WTC11 (cell line): Measurements from ENCODE around the gene PRM3. TPM values are rescaled to one million over a fixed set of nuclear protein-coding genes. Genes with fewer than 3 reads are reported as not detected.
A peak's percentile ranks its signal among the peaks of the same experiment; 100 is the strongest.

ENCODE experiments used
- ATAC-seq: fragments of 200-7000 bp; cut with Tn5 transposase; 2 replicates; pipeline ENCODE4 v1.10.0; 2021; ENCODE audit warnings: mild to moderate bottlenecking, moderate library complexity
- CTCF ChIA-PET: fragments of 300-600 bp; sonication (Branson Sonifier 250); formaldehyde crosslinking; loops from one replicate; lab custom pipeline; 2021; ENCODE audit warnings: antibody characterized with exemption; lab: Charles Lee
- POLR2A ChIA-PET: fragments of 350-600 bp; sonication (Branson Sonifier 250); formaldehyde crosslinking; loops from one replicate; lab custom pipeline; 2021; ENCODE audit warnings: antibody characterized with exemption; lab: Charles Lee
- DNase-seq: peaks from one replicate; pipeline ENCODE4 v3.0.0; 2021; ENCODE audit warnings: low spot score
- H3K27ac Mint-ChIP-seq: 2 replicates; pipeline ENCODE4 v1.8.0; 2021; ENCODE audit warnings: mixed read lengths
- H3K27me3 Mint-ChIP-seq: 2 replicates; pipeline ENCODE4 v1.8.0; 2021; ENCODE audit warnings: low read depth, mild to moderate bottlenecking, moderate library complexity, mixed read lengths
- H3K36me3 Mint-ChIP-seq: 2 replicates; pipeline ENCODE4 v1.8.0; 2021; ENCODE audit warnings: mixed read lengths
- H3K4me1 Mint-ChIP-seq: 2 replicates; pipeline ENCODE4 v1.8.0; 2022; ENCODE audit warnings: mixed read lengths
- H3K4me3 Mint-ChIP-seq: 2 replicates; pipeline ENCODE4 v1.8.0; 2021; ENCODE audit warnings: mild to moderate bottlenecking, moderate library complexity, mixed read lengths
- H3K9me3 Mint-ChIP-seq: 2 replicates; pipeline ENCODE4 v1.8.0; 2021; ENCODE audit warnings: mixed read lengths
- CTCF ChIP-seq: fragments of 200-600 bp; IDR thresholded peaks from 2 replicates; pipeline ENCODE4 v1.8.0; 2022; ENCODE audit warnings: antibody characterized with exemption
- EMX1 ChIP-seq: fragments of 250-450 bp; sonication (Bioruptor Pico); IDR thresholded peaks from 2 replicates; pipeline ENCODE4 v1.8.0; 2021; ENCODE audit warnings: mild to moderate bottlenecking
- ESRRA ChIP-seq: sonication (generic); formaldehyde crosslinking; IDR thresholded peaks from 2 replicates; pipeline ENCODE4 v1.8.1; 2022; ENCODE audit warnings: mild to moderate bottlenecking, missing genetic modification reagents, borderline replicate concordance
- FOXP1 ChIP-seq: sonication (generic); formaldehyde crosslinking; IDR thresholded peaks from 2 replicates; pipeline ENCODE4 v1.8.0; 2022; ENCODE audit warnings: missing genetic modification reagents, mild to moderate bottlenecking, moderate library complexity, borderline replicate concordance
- GABPB1 ChIP-seq: sonication (generic); formaldehyde crosslinking; IDR thresholded peaks from 2 replicates; pipeline ENCODE4 v1.8.1; 2023; ENCODE audit warnings: mild to moderate bottlenecking, missing genetic modification reagents
- JUN ChIP-seq: sonication (generic); formaldehyde crosslinking; IDR thresholded peaks from 2 replicates; pipeline ENCODE4 v1.8.0; 2023; ENCODE audit warnings: mild to moderate bottlenecking, missing genetic modification reagents
- KAT7 ChIP-seq: sonication (generic); formaldehyde crosslinking; IDR thresholded peaks from 2 replicates; pipeline ENCODE4 v1.8.1; 2023; ENCODE audit warnings: missing genetic modification reagents, mild to moderate bottlenecking, borderline replicate concordance
- MXD4 ChIP-seq: fragments of 250-450 bp; sonication (Bioruptor Pico); IDR thresholded peaks from 2 replicates; pipeline ENCODE4 v1.8.0; 2021; ENCODE audit warnings: mild to moderate bottlenecking, moderate library complexity, borderline replicate concordance
- MYBL2 ChIP-seq: sonication (generic); formaldehyde crosslinking; IDR thresholded peaks from 2 replicates; pipeline ENCODE4 v1.8.1; 2023; ENCODE audit warnings: mild to moderate bottlenecking, moderate library complexity, missing genetic modification reagents
- NFE2L1 ChIP-seq: sonication (generic); formaldehyde crosslinking; IDR thresholded peaks from 2 replicates; pipeline ENCODE4 v1.8.1; 2023; ENCODE audit warnings: missing genetic modification reagents
- PRRX2 ChIP-seq: fragments of 250-450 bp; sonication (Bioruptor Pico); IDR thresholded peaks from 2 replicates; pipeline ENCODE4 v1.8.0; 2021; ENCODE audit warnings: mild to moderate bottlenecking
- SMAD4 ChIP-seq: sonication (generic); formaldehyde crosslinking; IDR thresholded peaks from 2 replicates; pipeline ENCODE4 v1.8.0; 2022; ENCODE audit warnings: mild to moderate bottlenecking, missing genetic modification reagents
- SOX15 ChIP-seq: fragments of 250-450 bp; sonication (Bioruptor Pico); IDR thresholded peaks from 2 replicates; pipeline ENCODE4 v1.9.0; 2021; ENCODE audit warnings: mild to moderate bottlenecking
- STAT6 ChIP-seq: sonication (generic); formaldehyde crosslinking; conservative IDR thresholded peaks from 2 replicates; pipeline ENCODE4 v1.8.1; 2023; ENCODE audit warnings: mild to moderate bottlenecking, low read depth, missing genetic modification reagents, moderate library complexity
- TEAD1 ChIP-seq: sonication (generic); formaldehyde crosslinking; IDR thresholded peaks from 2 replicates; pipeline ENCODE4 v1.8.0; 2022; ENCODE audit warnings: mild to moderate bottlenecking, missing genetic modification reagents
- ZBTB21 ChIP-seq: sonication (generic); formaldehyde crosslinking; IDR thresholded peaks from 2 replicates; pipeline ENCODE4 v1.8.1; 2023; ENCODE audit warnings: mild to moderate bottlenecking, missing genetic modification reagents, borderline replicate concordance
- ZBTB43 ChIP-seq: sonication (generic); formaldehyde crosslinking; IDR thresholded peaks from 2 replicates; pipeline ENCODE4 v1.8.1; 2023; ENCODE audit warnings: mild to moderate bottlenecking, missing genetic modification reagents
- ZNF219 ChIP-seq: sonication (generic); formaldehyde crosslinking; IDR thresholded peaks from 2 replicates; pipeline ENCODE4 v1.8.0; 2023; ENCODE audit warnings: missing genetic modification reagents, mild to moderate bottlenecking, borderline replicate concordance
- ZNF232 ChIP-seq: sonication (generic); formaldehyde crosslinking; IDR thresholded peaks from 2 replicates; pipeline ENCODE4 v1.8.0; 2022; ENCODE audit warnings: mild to moderate bottlenecking, missing genetic modification reagents
- ZNF671 ChIP-seq: fragments of 250-450 bp; sonication (Bioruptor Pico); IDR thresholded peaks from 2 replicates; pipeline ENCODE4 v1.8.0; 2021; ENCODE audit warnings: mild to moderate bottlenecking
- total RNA-seq: library from RNA; stranded (reverse); gene quantifications from 3 replicates; pipeline ENCODE4 v1.2.3, GENCODE V29; 2021

The PRM3 gene
- total RNA-seq, 1 experiment from 2014 or later: not detected

GRCh38 chr16:11274964-11275363, 1.5 kb upstream of the PRM3 start:
- no peaks in the 10 kb centered on the region for H3K36me3 Mint-ChIP-seq

DNA sequence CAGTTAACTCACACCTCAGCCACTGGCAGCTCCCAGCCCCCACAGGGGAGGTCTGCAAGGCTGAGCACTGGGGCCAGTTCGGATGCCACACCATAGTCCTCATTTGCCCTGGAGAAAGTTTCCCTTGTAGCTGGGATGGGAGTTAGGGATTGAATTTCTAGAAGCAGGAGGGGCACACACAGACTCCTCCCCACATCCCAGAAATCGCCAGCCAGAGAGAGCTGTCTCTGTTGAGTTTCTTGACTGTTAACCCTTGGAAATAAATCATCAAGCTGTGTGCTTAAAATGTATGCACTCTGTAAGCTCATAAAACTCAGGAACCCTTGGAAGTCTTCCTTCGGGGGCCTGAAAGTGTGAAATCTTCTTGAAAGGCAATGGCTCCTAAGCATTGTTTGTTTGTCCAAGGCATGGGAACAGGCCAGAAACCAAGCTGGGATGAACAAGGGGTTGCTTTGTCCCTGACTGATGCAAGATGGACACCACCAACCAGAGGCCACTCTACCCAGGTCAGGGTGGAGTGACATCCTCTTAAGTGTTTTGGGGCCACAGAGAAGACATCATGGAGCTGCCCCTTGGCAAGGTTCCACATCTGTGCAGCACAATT, 394 bp upstream of the PRM3 start:
- no peak overlapping the region for H3K4me3 Mint-ChIP-seq
- no peak for DNase-seq
- peaks cover 9% of the 10 kb centered on the region for H3K4me1 Mint-ChIP-seq
- no peaks in the 10 kb centered on the region for H3K36me3 Mint-ChIP-seq
- H3K27ac Mint-ChIP-seq: peak overlapping the region; percentile 49; the same call in 1 of the 2 replicates
- ChIA-PET CTCF (interaction anchor here (0.8 to 3.5 kb wide), 7 partner anchors 10 to 131 kb away, joined by 3 to 22 read pairs (median 5); partner anchors contain the start of gene SOCS1), POLR2A (no interaction called here)
- ATAC-seq: peak; percentile 27; the same call in 1 of the 2 replicates
- no peaks in the 10 kb centered on the region; the same call in 1 of the 2 replicates for H3K27me3 Mint-ChIP-seq
- TF ChIP-seq ZBTB21 (CRISPR knock-in tag) (no peak), GABPB1 (CRISPR knock-in tag) (peak; percentile 96)
- TF ChIP-seq, all 79 proteins: peak for 1
- H3K9me3 Mint-ChIP-seq: peaks cover 8% of the 10 kb centered on the region

More at GRCh38 chr16:11274964-11275363, 1.5 kb upstream of the PRM3 start:
- Mint-ChIP-seq H3K4me1 (peaks cover 9% of the 10 kb centered on the region), H3K27me3 (no peaks in the 10 kb centered on the region; the same call in 1 of the 2 replicates), H3K27ac (peak overlapping the region; percentile 67), H3K9me3 (peaks cover 8% of the 10 kb centered on the region), H3K4me3 (no peak overlapping the region)
- ATAC-seq: no peak
- CTCF ChIA-PET: interaction anchor here (1.8 to 2.1 kb wide), 2 partner anchors 82 to 97 kb away, joined by 6 to 15 read pairs; no protein-coding TSS in a partner anchor
- TF ChIP-seq NFE2L1 (CRISPR knock-in tag) (no peak), JUN (no peak), ZNF232 (CRISPR knock-in tag) (no peak), ESRRA (no peak), PRRX2 (CRISPR knock-in tag) (no peak), SMAD4 (CRISPR knock-in tag) (no peak)
- no peak for DNase-seq
- POLR2A ChIA-PET: no interaction called here

DNA sequence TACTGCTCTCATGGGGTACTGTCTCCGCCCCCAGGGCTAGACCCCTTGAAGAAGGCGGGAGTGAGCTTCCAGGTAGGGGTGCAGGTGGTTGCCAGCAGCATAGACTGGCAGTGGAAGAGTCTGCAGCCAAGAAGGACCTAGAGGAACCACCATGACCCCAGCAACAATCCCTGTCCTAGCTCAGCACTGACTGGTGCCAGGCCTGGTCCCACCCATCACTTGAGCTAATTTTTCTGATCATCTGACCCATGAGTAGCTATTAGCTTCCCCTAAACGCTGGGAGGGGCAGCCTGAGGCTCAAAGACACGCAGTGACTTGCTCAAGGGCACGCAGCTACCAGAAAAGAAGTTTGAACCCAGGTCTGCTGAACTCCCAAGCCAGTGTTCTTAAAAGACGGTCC, 945 bp downstream of the PRM3 start:
- POLR2A ChIA-PET: interaction anchor here (0.9 kb wide), 1 partner anchor 17 kb away, joined by 4 read pairs; the partner anchor contains the start of gene SOCS1
- no peak overlapping the region for H3K27ac Mint-ChIP-seq
- peaks cover 9% of the 10 kb centered on the region for H3K4me1 Mint-ChIP-seq
- H3K36me3 Mint-ChIP-seq: no peaks in the 10 kb centered on the region
- no peak for DNase-seq
- ATAC-seq: no peak
- no peak for TF ChIP-seq EMX1 (CRISPR knock-in tag)
- TF ChIP-seq ZNF671: no peak
- no peak for TF ChIP-seq FOXP1
- TF ChIP-seq MXD4: no peak
- TF ChIP-seq SOX15 (CRISPR knock-in tag): no peak
- TF ChIP-seq MYBL2: no peak
- no peak for TF ChIP-seq KAT7
- TF ChIP-seq TEAD1 (CRISPR knock-in tag): no peak
- no peak for TF ChIP-seq CTCF
- TF ChIP-seq ZBTB43: no peak
- no peak for TF ChIP-seq STAT6
- TF ChIP-seq ZNF219 (CRISPR knock-in tag): no peak
- no peak overlapping the region for H3K4me3 Mint-ChIP-seq
- H3K9me3 Mint-ChIP-seq: peaks cover 3% of the 10 kb centered on the region
- no peaks in the 10 kb centered on the region; the same call in 1 of the 2 replicates for H3K27me3 Mint-ChIP-seq
- CTCF ChIA-PET: interaction anchor here (1.0 to 3.5 kb wide), 5 partner anchors 11 to 115 kb away, joined by 3 to 22 read pairs (median 3); partner anchors contain the start of gene SOCS1
